CD4-positive, CD25-positive, alpha-beta regulatory T cell (primary cell): ENCODE data around the gene ZNF579. TPM values are rescaled to one million over a fixed set of nuclear protein-coding genes. Genes with fewer than 3 reads are reported as not detected.
A peak's percentile ranks its signal among the peaks of the same experiment; 100 is the strongest.
"Not testable (repeated sequence)": the region's sequence is repeated elsewhere in the genome, so short reads cannot be mapped to it uniquely, and the experiment has no call there.

Experiments used
- ATAC-seq, 2 donors: fragments of 150-1000 bp; cut with Tn5 transposase; one replicate each; pipeline ENCODE4 v1.10.0; 2021; ENCODE audit warnings: low read depth in 2 of 2, moderate number of reproducible peaks in 2 of 2, moderate library complexity in 1 of 2
- DNase-seq, 3 donors: peaks; one replicate each; pipeline versions ENCODE4 v3.0.0 to v3.0.0-alpha.2; 2012 to 2022; ENCODE audit warnings: mixed read lengths in 1 of 3
- H3K27ac ChIP-seq: one replicate; pipeline ENCODE4 v1.7.0; 2013; ENCODE audit warnings: mild to moderate bottlenecking, low read length; ENCODE audit not compliant: insufficient read depth, poor library complexity, severe bottlenecking
- H3K27me3 ChIP-seq: one replicate; pipeline ENCODE4 v1.7.0; 2013; ENCODE audit warnings: low read length; ENCODE audit not compliant: control insufficient read depth, insufficient read depth
- H3K36me3 ChIP-seq: one replicate; pipeline ENCODE4 v1.7.0; 2013; ENCODE audit warnings: mild to moderate bottlenecking, low read length, moderate library complexity; ENCODE audit not compliant: control insufficient read depth, insufficient read depth
- H3K4me1 ChIP-seq: 2 replicates; pipeline ENCODE4 v1.7.0; 2013; ENCODE audit warnings: mild to moderate bottlenecking, low read length; ENCODE audit not compliant: insufficient read depth, control insufficient read depth, poor library complexity, severe bottlenecking
- H3K4me3 ChIP-seq: one replicate; pipeline ENCODE4 v1.7.0; 2013; ENCODE audit warnings: low read depth, mild to moderate bottlenecking, low read length, moderate library complexity
- H3K9me3 ChIP-seq, 2 experiments: 1 replicate in 1 of 2; 2 replicates in 1 of 2; pipeline ENCODE4 v1.7.0; 2013; ENCODE audit warnings: low read length in 2 of 2, mild to moderate bottlenecking in 1 of 2, moderate library complexity in 1 of 2; ENCODE audit not compliant: control insufficient read depth in 2 of 2
- H3K27ac Mint-ChIP-seq, 3 donors: one replicate each; pipeline ENCODE4 v1.8.0; 2020 to 2022; ENCODE audit warnings: mild to moderate bottlenecking in 3 of 3, mixed read lengths in 3 of 3, moderate library complexity in 2 of 3
- H3K27me3 Mint-ChIP-seq: one replicate; pipeline ENCODE4 v1.8.0; 2022; ENCODE audit warnings: mild to moderate bottlenecking, mixed read lengths
- H3K36me3 Mint-ChIP-seq: one replicate; pipeline ENCODE4 v1.8.0; 2020; ENCODE audit warnings: mixed read lengths
- H3K4me1 Mint-ChIP-seq, 4 donors: one replicate each; pipeline ENCODE4 v1.8.0; 2020 to 2022; ENCODE audit warnings: mixed read lengths in 4 of 4, mild to moderate bottlenecking in 1 of 4
- H3K4me3 Mint-ChIP-seq, 4 donors: one replicate each; pipeline ENCODE4 v1.8.0; 2020 to 2022; ENCODE audit warnings: mild to moderate bottlenecking in 4 of 4, mixed read lengths in 4 of 4, moderate library complexity in 3 of 4
- H3K9me3 Mint-ChIP-seq, 7 donors: one replicate each; pipeline ENCODE4 v1.8.0; 2020 to 2022; ENCODE audit warnings: mixed read lengths in 7 of 7, mild to moderate bottlenecking in 3 of 7, moderate library complexity in 2 of 7
- polyA plus RNA-seq, 4 donors: library from polyadenylated mRNA; unstranded; fragments of 300-500 nt; fragmentation: Illumina TruSeq; gene quantifications; one replicate each; pipeline ENCODE4 v1.2.3, GENCODE V29; 2021
- total RNA-seq: library from RNA; stranded (reverse); gene quantifications from one replicate; pipeline ENCODE4 v1.2.3, GENCODE V29; 2022

The ZNF579 gene
- total and polyA plus RNA-seq, 5 donors from 2014 or later: 0.13 to 4.2 (median 0.19) TPM; not detected in 1

GRCh38 chr19:55576746-55577145 is 3.9 kb downstream of the ZNF579 start:
- no peak for DNase-seq
- Mint-ChIP-seq H3K4me3 (peak overlapping the region; percentile 53 to 66 (median 64)), H3K36me3 (peaks cover 13% of the 10 kb centered on the region), H3K4me1 (peaks cover 11 to 19% (median 14%) of the 10 kb centered on the region in 4 donors), H3K9me3 (peaks cover 0 to 3% (median 0%) of the 10 kb centered on the region in 7 donors), H3K27me3 (peaks cover 5% of the 10 kb centered on the region), H3K27ac (peak overlapping the region in 1 of 3 donors; percentile 89)
- Histone ChIP-seq H3K27me3 (no peaks in the 10 kb centered on the region), H3K4me1 (peaks cover 13% of the 10 kb centered on the region), H3K4me3 (no peak overlapping the region), H3K9me3 (no peaks in the 10 kb centered on the region), H3K27ac (no peak overlapping the region), H3K36me3 (no peaks in the 10 kb centered on the region)
- no peak for ATAC-seq

GRCh38 chr19:55573929-55574328 is 6.7 kb downstream of the ZNF579 start:
- ATAC-seq, H3K27ac ChIP-seq, H3K4me1 Mint-ChIP-seq, H3K27ac Mint-ChIP-seq, H3K27me3 Mint-ChIP-seq, H3K4me3 Mint-ChIP-seq, H3K36me3 Mint-ChIP-seq, DNase-seq, H3K27me3 ChIP-seq, H3K9me3 ChIP-seq, H3K4me1 ChIP-seq, H3K4me3 ChIP-seq, H3K36me3 ChIP-seq, H3K9me3 Mint-ChIP-seq: not testable (repeated sequence)

DNA sequence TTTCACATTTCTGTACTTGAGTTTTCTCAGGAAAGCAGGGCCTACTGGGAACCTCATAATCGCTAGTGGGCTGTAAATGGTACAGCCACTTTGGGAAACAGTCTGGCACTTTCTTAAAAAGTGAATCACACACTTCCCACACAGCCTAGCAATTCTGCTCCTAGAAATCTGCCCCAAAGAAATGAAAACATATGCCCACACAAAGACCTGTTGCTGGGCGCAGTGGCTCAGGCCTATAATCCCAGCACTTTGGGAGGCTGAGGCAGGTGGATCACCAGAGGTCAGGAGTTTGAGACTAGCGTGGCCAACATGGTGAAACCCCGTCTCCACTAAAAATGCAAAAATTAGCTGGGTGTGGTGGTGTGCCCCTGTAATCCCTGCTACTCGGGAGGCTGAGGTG is 11.2 kb downstream of the ZNF579 start:
- H3K36me3 ChIP-seq, H3K4me3 Mint-ChIP-seq, H3K4me1 Mint-ChIP-seq, ATAC-seq, H3K27ac Mint-ChIP-seq, H3K27me3 ChIP-seq, H3K4me3 ChIP-seq, DNase-seq, H3K36me3 Mint-ChIP-seq, H3K27ac ChIP-seq, H3K4me1 ChIP-seq, H3K9me3 Mint-ChIP-seq, H3K9me3 ChIP-seq: not testable (repeated sequence)
- H3K27me3 Mint-ChIP-seq: peaks cover 17% of the 10 kb centered on the region

- H3K36me3 ChIP-seq: no peaks in the 10 kb centered on the region
- Mint-ChIP-seq H3K4me3 (no peak overlapping the region), H3K36me3 (no peaks in the 10 kb centered on the region), H3K27ac (no peak overlapping the region), H3K9me3 (peaks cover 0 to 1% (median 0%) of the 10 kb centered on the region in 7 donors), H3K4me1 (no peaks in the 10 kb centered on the region), H3K27me3 (peaks cover 17% of the 10 kb centered on the region)
- no peaks in the 10 kb centered on the region for H3K4me1 ChIP-seq
- ATAC-seq (no peak), DNase-seq (no peak)
- no peaks in the 10 kb centered on the region for H3K27me3 ChIP-seq
- no peak overlapping the region for H3K4me3 ChIP-seq
- H3K27ac ChIP-seq: no peak overlapping the region
- H3K9me3 ChIP-seq: no peaks in the 10 kb centered on the region
Measured at GRCh38 chr19:55567708-55568328, 12.8 kb downstream of the ZNF579 start.

DNA sequence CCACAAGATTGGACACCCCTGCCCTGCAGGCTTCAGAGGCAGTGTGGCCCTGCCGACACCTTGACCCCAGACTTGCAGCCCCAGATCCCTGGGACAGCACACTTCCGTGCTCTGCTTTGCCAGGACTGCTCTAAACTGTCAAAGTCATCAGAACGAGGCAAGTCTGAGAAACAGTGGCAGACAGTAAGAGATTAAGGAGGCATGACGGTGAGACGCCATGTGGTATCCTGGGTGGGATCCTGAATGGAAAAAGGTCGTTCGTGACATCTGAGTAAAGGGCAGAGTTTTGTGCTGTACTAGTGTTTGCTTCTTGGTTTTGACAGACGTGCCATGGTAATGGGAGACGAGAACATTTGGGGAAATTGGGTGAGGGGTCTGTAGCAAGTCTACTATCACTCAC is 13.8 kb downstream of the ZNF579 start:
- Histone ChIP-seq H3K4me3 (no peak overlapping the region), H3K27me3 (no peaks in the 10 kb centered on the region), H3K27ac (no peak overlapping the region), H3K9me3 (no peaks in the 10 kb centered on the region), H3K36me3 (no peaks in the 10 kb centered on the region), H3K4me1 (no peaks in the 10 kb centered on the region)
- no peaks in the 10 kb centered on the region for H3K4me1 Mint-ChIP-seq
- H3K36me3 Mint-ChIP-seq: no peaks in the 10 kb centered on the region
- peaks cover 17% of the 10 kb centered on the region for H3K27me3 Mint-ChIP-seq
- H3K27ac Mint-ChIP-seq: no peak overlapping the region
- DNase-seq (no peak), ATAC-seq (no peak)
- H3K9me3 Mint-ChIP-seq: peaks cover 0 to 1% (median 0%) of the 10 kb centered on the region in 7 donors
- H3K4me3 Mint-ChIP-seq: no peak overlapping the region

- Histone ChIP-seq H3K4me1 (no peaks in the 10 kb centered on the region), H3K27ac (no peak overlapping the region), H3K4me3 (no peak overlapping the region), H3K36me3 (no peaks in the 10 kb centered on the region), H3K27me3 (no peaks in the 10 kb centered on the region), H3K9me3 (no peaks in the 10 kb centered on the region)
- H3K4me1 Mint-ChIP-seq: no peaks in the 10 kb centered on the region
- peaks cover 21% of the 10 kb centered on the region for H3K27me3 Mint-ChIP-seq
- H3K36me3 Mint-ChIP-seq: no peaks in the 10 kb centered on the region
- no peak overlapping the region for H3K4me3 Mint-ChIP-seq
- DNase-seq (no peak), ATAC-seq (no peak)
- H3K27ac Mint-ChIP-seq: no peak overlapping the region
- H3K9me3 Mint-ChIP-seq: peaks cover 0 to 2% (median 0%) of the 10 kb centered on the region in 7 donors
Measured at GRCh38 chr19:55563261-55563690, 17.4 kb downstream of the ZNF579 start.

DNA sequence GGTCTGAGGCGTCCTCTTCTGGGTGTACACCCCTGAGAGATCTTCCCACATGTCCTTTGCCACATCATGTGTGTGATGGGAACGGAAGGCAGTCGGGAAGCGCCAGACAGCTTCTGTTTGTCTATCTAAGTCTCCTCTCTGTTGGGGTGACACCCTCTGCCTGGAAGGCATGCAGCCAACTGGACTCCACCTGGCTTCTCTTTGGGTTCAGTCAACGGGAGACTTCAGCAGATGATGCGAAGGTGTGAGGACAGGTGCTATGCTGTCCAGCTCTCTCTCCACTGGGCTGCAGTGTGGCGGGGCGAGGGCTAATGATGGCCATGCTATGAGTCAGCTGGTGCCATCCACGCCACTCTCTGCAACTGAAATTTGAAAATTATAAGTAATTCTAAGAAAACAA is 21.0 kb downstream of the ZNF579 start:
- ATAC-seq (no peak), DNase-seq (no peak)
- Histone ChIP-seq H3K27ac (no peak overlapping the region), H3K4me1 (no peaks in the 10 kb centered on the region), H3K27me3 (no peaks in the 10 kb centered on the region), H3K36me3 (no peaks in the 10 kb centered on the region), H3K9me3 (no peaks in the 10 kb centered on the region), H3K4me3 (no peak overlapping the region)
- Mint-ChIP-seq H3K27me3 (peaks cover 4% of the 10 kb centered on the region), H3K4me3 (no peak overlapping the region), H3K27ac (no peak overlapping the region), H3K4me1 (no peaks in the 10 kb centered on the region), H3K9me3 (peaks cover 0 to 2% (median 0%) of the 10 kb centered on the region in 7 donors), H3K36me3 (no peaks in the 10 kb centered on the region)

DNA sequence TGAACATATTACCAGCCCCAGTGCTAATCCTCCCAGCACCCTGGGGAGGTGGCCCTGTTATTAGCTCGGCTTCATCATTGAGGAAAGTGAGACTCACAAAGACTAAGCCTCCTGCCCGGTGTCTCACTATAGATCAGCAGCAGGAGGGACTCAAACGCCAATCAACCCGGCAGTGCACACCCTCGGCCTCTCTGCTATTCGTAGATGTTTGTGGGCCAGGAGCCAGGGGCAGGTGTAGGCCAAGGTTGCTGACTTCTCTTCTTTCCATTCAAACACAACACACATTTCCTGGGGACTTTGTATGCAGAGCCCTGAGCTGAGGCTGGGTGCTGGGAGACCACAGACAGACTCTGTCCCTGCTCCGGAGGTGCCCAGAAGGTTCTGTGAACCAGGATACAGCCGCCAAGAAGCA is 25.9 kb downstream of the ZNF579 start:
- Mint-ChIP-seq H3K4me1 (no peaks in the 10 kb centered on the region), H3K27me3 (peaks cover 6% of the 10 kb centered on the region), H3K36me3 (no peaks in the 10 kb centered on the region), H3K27ac (no peak overlapping the region), H3K4me3 (no peak overlapping the region), H3K9me3 (peaks cover 0 to 2% (median 0%) of the 10 kb centered on the region in 7 donors)
- Histone ChIP-seq H3K4me3 (no peak overlapping the region), H3K9me3 (no peaks in the 10 kb centered on the region), H3K27ac (no peak overlapping the region), H3K36me3 (no peaks in the 10 kb centered on the region), H3K4me1 (no peaks in the 10 kb centered on the region), H3K27me3 (no peaks in the 10 kb centered on the region)
- no peak for ATAC-seq
- DNase-seq: no peak
